ENCODE data around the gene XYLT2. TPM values are rescaled to one million over a fixed set of nuclear protein-coding genes. Genes with fewer than 3 reads are reported as not detected.

Gene XYLT2
- total RNA-seq (2022; extraction: Qiagen RNA extraction; ENCODE audit: low read depth): 18.1 to 24.4 TPM (median 22.6 TPM) in 5 replicates

GRCh38 chr17:50345432-50346312, at the start of gene XYLT2:
XYLT2 (plus strand) TSS chr17:50346126; CDS start chr17:50346141, 15 bp downstream.

GRCh38 chr17:50372758-50373556, 27.0 kb downstream of the XYLT2 start, which contains the start of the genes EME1 and MRPL27:
EME1 (plus strand) TSS chr17:50373229; CDS start chr17:50375209, 1,980 bp downstream.
MRPL27 (minus strand) TSS chr17:50373184; CDS start chr17:50373170, 14 bp downstream.

GRCh38 chr17:50397111-50397918, 51.4 kb downstream of the XYLT2 start, which contains the start of gene LRRC59:
LRRC59 (minus strand) TSS chr17:50397523; CDS start chr17:50397317, 206 bp downstream.

Other genes with a start within 250 kb of the XYLT2 start
- gene SAMD14, start 216.0 kb upstream of the XYLT2 start, total RNA-seq (2022; extraction: Qiagen RNA extraction; ENCODE audit: low read depth): 0.23 to 0.68 TPM (median 0.32 TPM) in 5 replicates
- 39.3 to 55.0 TPM (median 50.7 TPM) in 5 replicates for gene PPP1R9B, start 195.4 kb upstream of the XYLT2 start, total RNA-seq (2022; extraction: Qiagen RNA extraction; ENCODE audit: low read depth)
- gene SGCA, start 180.1 kb upstream of the XYLT2 start, total RNA-seq (2022; extraction: Qiagen RNA extraction; ENCODE audit: low read depth): 1.3 to 1.9 TPM (median 1.7 TPM) in 5 replicates
- gene COL1A1, start 144.5 kb upstream of the XYLT2 start, total RNA-seq (2022; extraction: Qiagen RNA extraction; ENCODE audit: low read depth): 6.1 to 9.5 TPM (median 7.9 TPM) in 5 replicates
- 18.0 to 31.0 TPM (median 24.0 TPM) in 5 replicates for gene TMEM92, start 71.7 kb upstream of the XYLT2 start, total RNA-seq (2022; extraction: Qiagen RNA extraction; ENCODE audit: low read depth)
- 135 to 155 TPM (median 143 TPM) in 5 replicates for gene MRPL27, start 27.1 kb downstream of the XYLT2 start, total RNA-seq (2022; extraction: Qiagen RNA extraction; ENCODE audit: low read depth)
- 12.7 to 15.9 TPM (median 14.4 TPM) in 5 replicates for gene EME1, start 27.1 kb downstream of the XYLT2 start, total RNA-seq (2022; extraction: Qiagen RNA extraction; ENCODE audit: low read depth)
- 235 to 249 TPM (median 243 TPM) in 5 replicates for gene LRRC59, start 51.4 kb downstream of the XYLT2 start, total RNA-seq (2022; extraction: Qiagen RNA extraction; ENCODE audit: low read depth)
- 10.3 to 15.4 TPM (median 13.6 TPM) in 5 replicates for gene ACSF2, start 80.1 kb downstream of the XYLT2 start, total RNA-seq (2022; extraction: Qiagen RNA extraction; ENCODE audit: low read depth)
- gene CHAD, start 122.8 kb downstream of the XYLT2 start, total RNA-seq (2022; extraction: Qiagen RNA extraction; ENCODE audit: low read depth): not detected in 5 replicates
- 26.5 to 36.3 TPM (median 32.8 TPM) in 5 replicates for gene RSAD1, start 132.7 kb downstream of the XYLT2 start, total RNA-seq (2022; extraction: Qiagen RNA extraction; ENCODE audit: low read depth)
- gene MYCBPAP, start 162.3 kb downstream of the XYLT2 start, total RNA-seq (2022; extraction: Qiagen RNA extraction; ENCODE audit: low read depth): 0.35 to 0.60 TPM (median 0.39 TPM) in 5 replicates
- gene EPN3, start 186.6 kb downstream of the XYLT2 start, total RNA-seq (2022; extraction: Qiagen RNA extraction; ENCODE audit: low read depth): 0.17 to 0.78 TPM (median 0.23 TPM) in 5 replicates
- 68.4 to 89.0 TPM (median 81.4 TPM) in 5 replicates for gene SPATA20, start 201.0 kb downstream of the XYLT2 start, total RNA-seq (2022; extraction: Qiagen RNA extraction; ENCODE audit: low read depth)
- gene CACNA1G, start 214.6 kb downstream of the XYLT2 start, total RNA-seq (2022; extraction: Qiagen RNA extraction; ENCODE audit: low read depth): 3.4 to 5.3 TPM (median 4.6 TPM) in 5 replicates

Measured in A549 treated with GW870086 at 1 μM for 4 hours (cell line).